ENCODE measurements around the gene SART3.
"Not testable (repeated sequence)": the region's sequence is repeated elsewhere in the genome, so short reads cannot be mapped to it uniquely, and the experiment has no call there.

The SART3 gene

GRCh38 chr12:108580531-108580930, 19.6 kb upstream of the SART3 start:
- no peak for DNase-seq (ENCODE audit: low spot score)

- no peak for DNase-seq (ENCODE audit: low spot score)
Observed at GRCh38 chr12:108578813-108579212, 17.8 kb upstream of the SART3 start.

- no peak for DNase-seq (ENCODE audit: low spot score)
Observed at GRCh38 chr12:108578264-108578663, 17.3 kb upstream of the SART3 start.

GRCh38 chr12:108577458-108577857, 16.5 kb upstream of the SART3 start:
- DNase-seq (ENCODE audit: low spot score), result no peak

GRCh38 chr12:108576660-108577234, 15.8 kb upstream of the SART3 start:
- DNase-seq (ENCODE audit: low spot score), result no peak

GRCh38 chr12:108575199-108575912, 14.4 kb upstream of the SART3 start:
- no peak for DNase-seq (ENCODE audit: low spot score)

GRCh38 chr12:108574276-108574675, 13.3 kb upstream of the SART3 start:
- DNase-seq (ENCODE audit: low spot score), result not testable (repeated sequence)

- no peak for DNase-seq (ENCODE audit: low spot score)
Observed at GRCh38 chr12:108573317-108573716, 12.3 kb upstream of the SART3 start.

- DNase-seq (ENCODE audit: low spot score), result no peak
Observed at GRCh38 chr12:108572166-108572790, 11.3 kb upstream of the SART3 start.

- DNase-seq (ENCODE audit: low spot score), result no peak
Observed at GRCh38 chr12:108571609-108572165, 10.7 kb upstream of the SART3 start.

- no peak for DNase-seq (ENCODE audit: low spot score)
Observed at GRCh38 chr12:108570743-108571608, 10.0 kb upstream of the SART3 start.

- no peak for DNase-seq (ENCODE audit: low spot score)
Observed at GRCh38 chr12:108568338-108569154, 7.6 kb upstream of the SART3 start.

GRCh38 chr12:108567406-108568337, 6.7 kb upstream of the SART3 start:
- no peak for DNase-seq (ENCODE audit: low spot score)

GRCh38 chr12:108566452-108566851, 5.5 kb upstream of the SART3 start:
- DNase-seq (ENCODE audit: low spot score), result no peak

GRCh38 chr12:108565976-108566375, 5.0 kb upstream of the SART3 start:
- no peak for DNase-seq (ENCODE audit: low spot score)

GRCh38 chr12:108565146-108565545, 4.2 kb upstream of the SART3 start:
- DNase-seq (ENCODE audit: low spot score), result no peak

GRCh38 chr12:108564724-108565123, 3.8 kb upstream of the SART3 start:
- no peak for DNase-seq (ENCODE audit: low spot score)

- no peak for DNase-seq (ENCODE audit: low spot score)
Observed at GRCh38 chr12:108563804-108564151, 2.8 kb upstream of the SART3 start.

- peak; percentile 83 for DNase-seq (ENCODE audit: low spot score)
Observed at GRCh38 chr12:108563136-108563803, 2.3 kb upstream of the SART3 start.
